OCI-LY3 (cell line): ENCODE results near the gene EGR1.

Experiments
- H2AFZ ChIP-seq: fragments of 200-600, 300-600 bp; shearing (Covaris generic); 2 replicates; pipeline ENCODE4 v1.6.0; 2014; ENCODE audit warnings: antibody characterized with exemption, low read depth, low read length
- H3K27ac ChIP-seq: fragments of 200-600, 300-600 bp; sonication (generic); 2 replicates; pipeline ENCODE4 v1.5.1; 2014; ENCODE audit warnings: mild to moderate bottlenecking, low read length, moderate library complexity, mixed read lengths
- H3K27me3 ChIP-seq: fragments of 200-600, 300-600 bp; sonication (generic); 2 replicates; pipeline ENCODE4 v1.6.1; 2014; ENCODE audit warnings: low read depth, low read length, mixed read lengths
- H3K36me3 ChIP-seq: fragments of 200-600, 300-600 bp; sonication (generic); replicated peaks from 2 replicates; pipeline ENCODE3; 2014; ENCODE audit warnings: low read depth, low read length, mixed read lengths
- H3K4me1 ChIP-seq: fragments of 300-600, 200-600 bp; sonication (generic); 2 replicates; pipeline ENCODE4 v1.6.1; 2014; ENCODE audit warnings: low read length, mixed read lengths
- H3K4me2 ChIP-seq: fragments of 200-600, 300-600 bp; sonication (generic); 2 replicates; pipeline ENCODE4 v1.6.1; 2014; ENCODE audit warnings: low read length, mixed read lengths
- H3K4me3 ChIP-seq: fragments of 300-600, 200-600 bp; sonication (generic); 2 replicates; pipeline ENCODE4 v1.5.1; 2014; ENCODE audit warnings: antibody characterized with exemption, mild to moderate bottlenecking, low read length, moderate library complexity
- H3K79me2 ChIP-seq: fragments of 300-600, 200-600 bp; shearing (Covaris generic); 2 replicates; pipeline ENCODE4 v1.6.1; 2014; ENCODE audit warnings: mild to moderate bottlenecking, low read length, mixed read lengths
- H3K9ac ChIP-seq: fragments of 300-600, 200-600 bp; shearing (Covaris generic); 2 replicates; pipeline ENCODE4 v1.6.0; 2014; ENCODE audit warnings: mild to moderate bottlenecking, low read length, moderate library complexity
- H3K9me3 ChIP-seq: fragments of 200-600, 300-600 bp; shearing (Covaris generic); 2 replicates; pipeline ENCODE4 v1.6.1; 2014; ENCODE audit warnings: low read length, mixed read lengths; ENCODE audit not compliant: insufficient read depth
- H4K20me1 ChIP-seq: fragments of 200-600, 300-600 bp; sonication (generic); 2 replicates; pipeline ENCODE4 v1.6.1; 2016; ENCODE audit warnings: low read length, mixed read lengths; ENCODE audit not compliant: insufficient read depth
- CTCF ChIP-seq: fragments of 200-600, 300-600 bp; sonication (generic); IDR thresholded peaks from 2 replicates; pipeline ENCODE4 v1.5.1; 2014; ENCODE audit warnings: antibody characterized with exemption, low read length, low read depth
- EZH2phosphoT487 ChIP-seq: fragments of 200-600 bp; shearing (Covaris generic); IDR thresholded peaks from 2 replicates; pipeline ENCODE4 v1.6.1; 2018; ENCODE audit warnings: antibody characterized with exemption, mixed run types, low read depth

Gene EGR1

GRCh38 chr5:138508958-138509357, 43.7 kb downstream of the EGR1 start:
- H3K27ac ChIP-seq: no peak overlapping the region
- H3K4me1 ChIP-seq: no peaks in the 10 kb centered on the region
- peaks cover 10% of the 10 kb centered on the region for H3K79me2 ChIP-seq
- H3K27me3 ChIP-seq: no peaks in the 10 kb centered on the region
- no peak for TF ChIP-seq CTCF
- no peak for TF ChIP-seq EZH2phosphoT487
- peaks cover 14% of the 10 kb centered on the region for H3K36me3 ChIP-seq
- H3K4me2 ChIP-seq: no peak overlapping the region
- no peak overlapping the region for H3K9ac ChIP-seq
- H3K9me3 ChIP-seq: no peaks in the 10 kb centered on the region
- no peak overlapping the region for H3K4me3 ChIP-seq
- H4K20me1 ChIP-seq: no peaks in the 10 kb centered on the region
- H2AFZ ChIP-seq: no peak overlapping the region

- peaks cover 34% of the 10 kb centered on the region for H3K36me3 ChIP-seq
- H3K27me3 ChIP-seq: no peaks in the 10 kb centered on the region
- H3K79me2 ChIP-seq: peaks cover 30% of the 10 kb centered on the region
- no peak overlapping the region for H3K4me3 ChIP-seq
- no peaks in the 10 kb centered on the region for H4K20me1 ChIP-seq
- no peak overlapping the region for H2AFZ ChIP-seq
- TF ChIP-seq CTCF (no peak), EZH2phosphoT487 (no peak)
- H3K4me1 ChIP-seq: no peaks in the 10 kb centered on the region
- H3K9ac ChIP-seq: no peak overlapping the region
- H3K9me3 ChIP-seq: no peaks in the 10 kb centered on the region
- no peak overlapping the region for H3K27ac ChIP-seq
- no peak overlapping the region for H3K4me2 ChIP-seq
Observed at GRCh38 chr5:138514021-138514420, 48.7 kb downstream of the EGR1 start.

DNA sequence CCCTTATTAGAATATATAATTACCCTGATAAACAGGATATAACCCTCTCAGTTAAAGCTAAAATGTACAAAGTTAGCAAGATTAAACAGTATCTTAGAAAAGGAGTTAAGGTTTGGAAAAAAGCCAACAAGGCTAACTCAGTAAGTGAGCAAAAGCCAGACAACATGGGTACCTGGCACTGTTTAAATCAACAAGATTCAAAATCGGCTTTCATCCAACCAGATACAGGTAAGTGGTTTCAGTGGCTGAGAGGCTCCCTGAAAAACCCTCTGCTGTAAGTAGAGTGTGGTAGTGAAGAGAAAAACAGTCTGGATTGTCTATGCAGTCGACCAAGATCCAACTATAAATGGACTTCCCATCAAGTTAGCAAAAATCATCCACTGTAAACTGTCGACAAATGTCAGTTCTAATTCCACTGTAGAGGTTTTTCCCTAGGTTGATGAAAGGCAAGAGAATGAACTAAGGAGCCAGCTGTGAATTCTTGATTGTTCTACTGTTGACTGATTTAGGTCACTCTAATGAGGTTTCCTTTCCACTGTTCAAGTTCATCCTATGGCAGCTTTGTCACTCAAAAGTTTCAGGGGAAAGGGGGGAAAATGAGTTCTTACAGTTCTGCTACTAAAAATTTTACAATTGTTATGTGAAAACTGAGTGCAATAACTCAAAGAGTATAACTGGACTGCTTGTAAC, 50.4 kb downstream of the EGR1 start:
- Histone ChIP-seq H2AFZ (no peak overlapping the region), H3K79me2 (peaks cover 39% of the 10 kb centered on the region), H3K27me3 (no peaks in the 10 kb centered on the region), H3K4me2 (no peak overlapping the region), H3K4me1 (no peaks in the 10 kb centered on the region), H3K27ac (no peak overlapping the region), H3K9ac (no peak overlapping the region), H3K36me3 (peaks cover 27% of the 10 kb centered on the region), H3K9me3 (no peaks in the 10 kb centered on the region), H4K20me1 (peaks cover 4% of the 10 kb centered on the region; the same call in 1 of the 2 replicates), H3K4me3 (no peak overlapping the region)
- TF ChIP-seq EZH2phosphoT487: no peak
- TF ChIP-seq CTCF: no peak

- Histone ChIP-seq H4K20me1 (peaks cover 8% of the 10 kb centered on the region; the same call in 1 of the 2 replicates), H2AFZ (no peak overlapping the region), H3K36me3 (peaks cover 23% of the 10 kb centered on the region), H3K79me2 (peaks cover 54% of the 10 kb centered on the region), H3K27me3 (no peaks in the 10 kb centered on the region), H3K4me3 (no peak overlapping the region), H3K27ac (no peak overlapping the region), H3K4me2 (no peak overlapping the region), H3K9me3 (no peaks in the 10 kb centered on the region), H3K9ac (no peak overlapping the region), H3K4me1 (no peaks in the 10 kb centered on the region)
- TF ChIP-seq EZH2phosphoT487 (no peak), CTCF (no peak)
Observed at GRCh38 chr5:138517437-138517836, 52.2 kb downstream of the EGR1 start.
